ENCODE measurements around the gene SPATA6L.
A peak's percentile ranks its signal among the peaks of the same experiment; 100 is the strongest.
"Not testable (repeated sequence)": the region's sequence is repeated elsewhere in the genome, so short reads cannot be mapped to it uniquely, and the experiment has no call there.

SPATA6L gene

DNA sequence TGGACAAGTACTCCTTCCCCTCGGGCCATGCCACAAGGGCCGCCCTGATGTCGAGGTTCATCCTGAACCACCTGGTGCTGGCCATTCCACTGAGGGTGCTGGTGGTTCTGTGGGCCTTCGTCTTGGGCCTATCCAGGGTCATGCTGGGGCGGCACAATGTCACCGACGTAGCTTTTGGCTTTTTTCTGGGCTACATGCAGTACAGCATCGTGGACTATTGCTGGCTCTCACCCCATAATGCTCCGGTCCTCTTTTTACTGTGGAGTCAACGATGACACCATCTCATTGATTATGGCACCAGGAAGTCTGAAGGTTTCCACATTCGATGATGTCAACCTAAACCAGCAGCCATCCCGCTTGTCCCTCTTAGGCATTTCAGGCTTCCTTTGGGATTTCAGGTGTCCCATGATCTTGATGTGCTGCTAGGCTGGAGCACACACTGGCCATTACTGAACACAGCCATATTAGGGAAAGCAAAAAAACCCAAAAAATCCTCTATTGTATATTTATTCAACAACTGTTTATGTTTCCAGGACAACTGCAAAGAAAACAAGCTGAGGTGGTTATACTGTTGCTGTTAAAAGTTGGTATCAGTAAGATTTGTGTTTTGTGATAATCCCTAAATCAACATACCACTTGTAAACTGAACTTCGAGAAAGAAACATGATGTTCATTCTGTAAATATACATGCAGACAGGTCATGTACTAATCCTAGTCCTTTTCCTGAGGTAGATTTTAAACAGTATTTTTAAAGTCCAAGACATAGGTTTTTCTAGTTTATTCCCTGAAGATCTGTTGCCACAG is 3.1 kb downstream of the SPATA6L start:
- H3K9me3 ChIP-seq (ENCODE audit: control insufficient read depth in 1 of 2, low read length in 2 of 2) = no peaks in the 10 kb centered on the region
- H3K27me3 ChIP-seq (ENCODE audit: control insufficient read depth in 1 of 2, insufficient read depth in 2 of 2, low read length in 2 of 2) = no peaks in the 10 kb centered on the region
- H3K9ac ChIP-seq (ENCODE audit: low read depth in 1 of 2, low read length in 2 of 2) = peak overlapping the region; percentile 72 to 86
- peak overlapping the region; percentile 85 to 87 for H3K4me3 ChIP-seq (ENCODE audit: low read depth in 1 of 2, low read length in 2 of 2)
- peak overlapping the region; percentile 84 for H3K27ac ChIP-seq (ENCODE audit: low read depth, low read length)
- no peaks in the 10 kb centered on the region for H3K36me3 ChIP-seq (ENCODE audit: control insufficient read depth in 1 of 2, insufficient read depth in 2 of 2, low read length in 2 of 2)
- peaks cover 38 to 42% of the 10 kb centered on the region in 2 donors for H3K4me1 ChIP-seq (ENCODE audit: control insufficient read depth in 1 of 2, insufficient read depth in 2 of 2, low read length in 2 of 2)

DNA sequence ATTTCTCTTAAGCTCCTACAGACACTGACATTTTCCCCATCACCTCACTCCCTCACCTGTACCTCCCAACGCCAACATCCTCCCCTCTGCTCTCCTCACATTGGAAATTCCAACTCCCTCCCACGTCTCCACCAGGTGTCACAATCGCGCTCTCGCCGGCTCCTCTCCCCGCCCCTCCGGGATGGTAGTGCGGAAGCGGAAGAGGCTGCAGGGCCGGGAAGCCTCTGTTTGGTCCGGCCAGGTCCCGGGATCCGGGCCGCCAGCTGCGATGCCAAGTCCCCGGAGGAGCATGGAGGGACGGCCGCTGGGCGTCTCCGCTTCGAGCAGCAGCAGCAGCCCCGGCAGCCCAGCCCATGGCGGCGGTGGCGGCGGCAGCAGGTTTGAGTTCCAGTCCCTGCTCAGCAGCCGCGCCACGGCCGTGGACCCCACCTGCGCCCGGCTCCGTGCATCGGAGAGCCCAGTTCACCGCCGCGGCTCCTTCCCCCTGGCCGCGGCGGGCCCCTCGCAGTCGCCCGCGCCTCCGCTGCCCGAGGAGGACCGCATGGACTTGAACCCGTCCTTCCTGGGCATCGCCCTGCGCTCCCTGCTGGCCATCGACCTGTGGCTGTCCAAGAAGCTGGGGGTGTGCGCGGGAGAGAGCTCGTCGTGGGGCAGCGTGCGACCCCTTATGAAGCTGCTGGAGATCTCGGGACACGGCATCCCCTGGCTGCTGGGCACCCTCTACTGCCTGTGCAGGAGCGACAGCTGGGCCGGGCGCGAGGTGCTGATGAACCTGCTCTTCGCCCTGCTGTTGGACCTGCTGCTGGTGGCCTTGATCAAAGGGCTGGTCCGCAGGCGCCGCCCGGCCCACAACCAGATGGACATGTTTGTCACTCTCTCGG is 3.9 kb downstream of the SPATA6L start, which contains the start of gene PLPP6:
Gene PLPP6 (plus strand): TSS at position 187 of the 881 bp plus-strand sequence. CDS start 82 bp downstream, at position 269.
- no peaks in the 10 kb centered on the region for H3K9me3 ChIP-seq (ENCODE audit: control insufficient read depth in 1 of 2, low read length in 2 of 2)
- H3K4me1 ChIP-seq (ENCODE audit: control insufficient read depth in 1 of 2, insufficient read depth in 2 of 2, low read length in 2 of 2) = peaks cover 38 to 42% of the 10 kb centered on the region in 2 donors
- H3K4me3 ChIP-seq (ENCODE audit: low read depth in 1 of 2, low read length in 2 of 2) = peak within 1 kb of the TSS; percentile 85 to 87
- H3K36me3 ChIP-seq (ENCODE audit: control insufficient read depth in 1 of 2, insufficient read depth in 2 of 2, low read length in 2 of 2) = no peaks in the 10 kb centered on the region
- H3K27ac ChIP-seq (ENCODE audit: low read depth, low read length) = peak within 1 kb of the TSS; percentile 84
- peak within 1 kb of the TSS; percentile 72 to 86 for H3K9ac ChIP-seq (ENCODE audit: low read depth in 1 of 2, low read length in 2 of 2)
- no peaks in the 10 kb centered on the region for H3K27me3 ChIP-seq (ENCODE audit: control insufficient read depth in 1 of 2, insufficient read depth in 2 of 2, low read length in 2 of 2)

DNA sequence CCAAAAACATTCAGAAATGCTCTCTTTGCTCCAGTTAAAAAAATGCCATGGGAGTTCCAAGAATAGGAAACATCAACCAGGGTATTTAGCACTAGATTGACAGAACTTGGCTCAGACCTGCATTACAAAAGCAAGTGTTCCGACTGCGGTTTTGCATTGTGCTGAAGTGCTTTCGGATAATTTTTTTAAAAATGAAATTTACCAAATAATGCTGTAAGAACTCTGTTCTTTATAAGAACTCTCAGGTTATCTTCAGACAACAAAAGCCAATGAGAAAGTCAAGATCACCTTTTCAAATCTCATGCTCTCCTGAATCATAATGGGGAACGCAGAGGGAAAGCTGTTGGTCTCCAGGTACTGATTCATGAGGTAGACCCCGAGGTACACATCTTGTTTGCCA is 4.7 kb downstream of the SPATA6L start:
- Histone ChIP-seq H3K27ac (ENCODE audit: low read depth, low read length) (no peak overlapping the region), H3K9me3 (ENCODE audit: control insufficient read depth in 1 of 2, low read length in 2 of 2) (no peaks in the 10 kb centered on the region), H3K36me3 (ENCODE audit: control insufficient read depth in 1 of 2, insufficient read depth in 2 of 2, low read length in 2 of 2) (peaks cover 0 to 2% of the 10 kb centered on the region in 2 donors), H3K4me3 (ENCODE audit: low read depth in 1 of 2, low read length in 2 of 2) (peak overlapping the region; percentile 85 to 87), H3K9ac (ENCODE audit: low read depth in 1 of 2, low read length in 2 of 2) (peak overlapping the region; percentile 72 to 86), H3K4me1 (ENCODE audit: control insufficient read depth in 1 of 2, insufficient read depth in 2 of 2, low read length in 2 of 2) (peaks cover 34 to 36% of the 10 kb centered on the region in 2 donors), H3K27me3 (ENCODE audit: control insufficient read depth in 1 of 2, insufficient read depth in 2 of 2, low read length in 2 of 2) (no peaks in the 10 kb centered on the region)

- Histone ChIP-seq H3K27ac (ENCODE audit: low read depth, low read length) (no peak overlapping the region), H3K27me3 (ENCODE audit: control insufficient read depth in 1 of 2, insufficient read depth in 2 of 2, low read length in 2 of 2) (no peaks in the 10 kb centered on the region), H3K36me3 (ENCODE audit: control insufficient read depth in 1 of 2, insufficient read depth in 2 of 2, low read length in 2 of 2) (peaks cover 0 to 6% of the 10 kb centered on the region in 2 donors), H3K9ac (ENCODE audit: low read depth in 1 of 2, low read length in 2 of 2) (no peak overlapping the region), H3K4me1 (ENCODE audit: control insufficient read depth in 1 of 2, insufficient read depth in 2 of 2, low read length in 2 of 2) (peaks cover 31 to 36% of the 10 kb centered on the region in 2 donors), H3K9me3 (ENCODE audit: control insufficient read depth in 1 of 2, low read length in 2 of 2) (no peaks in the 10 kb centered on the region), H3K4me3 (ENCODE audit: low read depth in 1 of 2, low read length in 2 of 2) (no peak overlapping the region)
Measured at GRCh38 chr9:4661165-4661564, 5.1 kb downstream of the SPATA6L start.

- H3K4me3 ChIP-seq (ENCODE audit: low read depth in 1 of 2, low read length in 2 of 2); H3K9me3 ChIP-seq (ENCODE audit: control insufficient read depth in 1 of 2, low read length in 2 of 2); H3K36me3 ChIP-seq (ENCODE audit: control insufficient read depth in 1 of 2, insufficient read depth in 2 of 2, low read length in 2 of 2); H3K27me3 ChIP-seq (ENCODE audit: control insufficient read depth in 1 of 2, insufficient read depth in 2 of 2, low read length in 2 of 2); H3K9ac ChIP-seq (ENCODE audit: low read depth in 1 of 2, low read length in 2 of 2); H3K27ac ChIP-seq (ENCODE audit: low read depth, low read length): not testable (repeated sequence)
- H3K4me1 ChIP-seq (ENCODE audit: control insufficient read depth in 1 of 2, insufficient read depth in 2 of 2, low read length in 2 of 2) = peaks cover 28 to 35% of the 10 kb centered on the region in 2 donors
Measured at GRCh38 chr9:4660665-4661064, 5.6 kb downstream of the SPATA6L start.

DNA sequence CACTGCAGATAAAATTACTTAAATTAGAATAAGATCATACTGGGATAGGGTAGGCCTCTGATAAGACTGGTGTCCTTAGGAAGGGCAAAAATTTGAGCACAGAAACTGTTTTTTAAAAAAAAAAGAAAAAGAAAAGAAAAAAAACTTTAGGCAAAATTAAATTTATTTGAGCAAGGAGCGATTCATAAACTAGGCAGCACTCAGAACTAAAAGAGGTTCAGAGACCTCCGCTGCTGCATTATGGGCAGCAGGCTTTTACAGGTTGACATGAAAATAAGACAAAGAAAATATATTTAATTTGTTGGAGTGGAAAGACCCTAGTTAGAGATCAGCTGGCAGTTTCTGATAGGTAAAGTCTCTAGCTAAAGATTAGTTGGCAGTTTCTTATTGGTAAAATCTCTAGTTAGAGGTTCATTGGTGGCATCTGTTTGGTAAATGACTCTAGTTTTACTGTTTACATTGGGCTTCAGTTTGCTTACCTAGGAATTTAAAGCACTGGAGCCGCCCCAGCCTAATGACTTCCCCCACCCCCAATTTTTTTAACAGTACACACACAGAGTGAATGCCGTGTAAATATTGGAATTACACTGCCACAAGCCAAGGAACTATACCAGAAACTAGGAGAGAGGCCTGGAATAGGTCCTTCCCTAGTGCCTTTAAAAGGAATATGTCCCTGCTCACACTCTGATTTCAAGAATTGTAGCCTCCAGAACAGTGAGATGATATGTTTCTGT is 8.7 kb downstream of the SPATA6L start:
- peaks cover under 1 to 5% of the 10 kb centered on the region in 2 donors for H3K4me1 ChIP-seq (ENCODE audit: control insufficient read depth in 1 of 2, insufficient read depth in 2 of 2, low read length in 2 of 2)
- H3K27me3 ChIP-seq (ENCODE audit: control insufficient read depth in 1 of 2, insufficient read depth in 2 of 2, low read length in 2 of 2) = no peaks in the 10 kb centered on the region
- no peaks in the 10 kb centered on the region for H3K9me3 ChIP-seq (ENCODE audit: control insufficient read depth in 1 of 2, low read length in 2 of 2)
- no peak overlapping the region for H3K27ac ChIP-seq (ENCODE audit: low read depth, low read length)
- H3K4me3 ChIP-seq (ENCODE audit: low read depth in 1 of 2, low read length in 2 of 2) = no peak overlapping the region
- peaks cover 0 to 15% of the 10 kb centered on the region in 2 donors for H3K36me3 ChIP-seq (ENCODE audit: control insufficient read depth in 1 of 2, insufficient read depth in 2 of 2, low read length in 2 of 2)
- H3K9ac ChIP-seq (ENCODE audit: low read depth in 1 of 2, low read length in 2 of 2) = no peak overlapping the region

GRCh38 chr9:4656621-4657020 is 9.7 kb downstream of the SPATA6L start:
- Histone ChIP-seq H3K9me3 (ENCODE audit: control insufficient read depth in 1 of 2, low read length in 2 of 2) (no peaks in the 10 kb centered on the region), H3K27me3 (ENCODE audit: control insufficient read depth in 1 of 2, insufficient read depth in 2 of 2, low read length in 2 of 2) (no peaks in the 10 kb centered on the region), H3K36me3 (ENCODE audit: control insufficient read depth in 1 of 2, insufficient read depth in 2 of 2, low read length in 2 of 2) (peaks cover 0 to 15% of the 10 kb centered on the region in 2 donors), H3K4me3 (ENCODE audit: low read depth in 1 of 2, low read length in 2 of 2) (no peak overlapping the region), H3K4me1 (ENCODE audit: control insufficient read depth in 1 of 2, insufficient read depth in 2 of 2, low read length in 2 of 2) (peaks cover 0 to 3% of the 10 kb centered on the region in 2 donors), H3K27ac (ENCODE audit: low read depth, low read length) (no peak overlapping the region), H3K9ac (ENCODE audit: low read depth in 1 of 2, low read length in 2 of 2) (no peak overlapping the region)

DNA sequence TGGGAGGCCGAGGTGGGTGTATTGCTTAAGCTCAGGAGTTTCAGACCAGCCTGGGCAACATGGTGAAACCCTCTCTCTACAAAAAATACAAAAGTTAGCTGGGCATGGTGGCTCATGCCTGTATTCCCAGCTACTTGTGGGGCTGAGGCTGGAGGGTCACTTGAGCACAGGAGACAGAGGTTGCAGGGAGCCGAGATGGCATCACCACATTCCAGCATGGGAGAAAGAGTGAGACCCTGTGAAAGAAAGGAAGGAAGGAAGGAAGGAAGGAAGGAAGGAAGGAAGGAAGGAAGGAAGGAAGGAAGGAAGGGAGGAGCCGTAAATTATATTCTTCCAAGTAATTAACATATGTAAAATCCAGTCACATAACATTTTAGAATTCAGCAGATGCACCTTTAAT is 10.1 kb downstream of the SPATA6L start:
- peaks cover 0 to 15% of the 10 kb centered on the region in 2 donors for H3K36me3 ChIP-seq (ENCODE audit: control insufficient read depth in 1 of 2, insufficient read depth in 2 of 2, low read length in 2 of 2)
- H3K27ac ChIP-seq (ENCODE audit: low read depth, low read length); H3K4me3 ChIP-seq (ENCODE audit: low read depth in 1 of 2, low read length in 2 of 2); H3K4me1 ChIP-seq (ENCODE audit: control insufficient read depth in 1 of 2, insufficient read depth in 2 of 2, low read length in 2 of 2); H3K27me3 ChIP-seq (ENCODE audit: control insufficient read depth in 1 of 2, insufficient read depth in 2 of 2, low read length in 2 of 2); H3K9me3 ChIP-seq (ENCODE audit: control insufficient read depth in 1 of 2, low read length in 2 of 2); H3K9ac ChIP-seq (ENCODE audit: low read depth in 1 of 2, low read length in 2 of 2): not testable (repeated sequence)

DNA sequence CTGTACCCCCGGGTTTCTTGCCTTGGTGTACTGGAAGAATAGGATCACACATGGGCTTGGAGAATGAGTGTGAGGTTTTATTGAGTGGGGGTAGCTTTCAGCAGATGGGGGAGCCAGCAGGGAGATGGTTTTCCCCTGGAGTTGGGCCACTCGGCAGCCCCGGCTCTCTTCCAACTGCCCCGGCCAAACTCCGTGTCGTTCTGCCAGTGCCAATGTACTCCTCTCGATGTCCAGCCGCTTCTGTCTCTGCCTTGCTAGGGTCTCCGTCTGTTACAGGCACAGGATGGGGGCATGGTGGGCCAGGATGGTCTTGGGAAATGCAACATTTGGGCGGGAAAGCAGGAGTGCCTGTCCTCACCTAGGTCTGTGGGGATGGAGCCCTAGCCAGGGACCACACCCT is 11.7 kb downstream of the SPATA6L start:
- Histone ChIP-seq H3K4me3 (ENCODE audit: low read depth in 1 of 2, low read length in 2 of 2) (no peak overlapping the region), H3K27ac (ENCODE audit: low read depth, low read length) (no peak overlapping the region), H3K27me3 (ENCODE audit: control insufficient read depth in 1 of 2, insufficient read depth in 2 of 2, low read length in 2 of 2) (no peaks in the 10 kb centered on the region)

More for the DNA sequence above, 11.7 kb downstream of the SPATA6L start:
- Histone ChIP-seq H3K9me3 (ENCODE audit: control insufficient read depth in 1 of 2, low read length in 2 of 2) (no peaks in the 10 kb centered on the region), H3K36me3 (ENCODE audit: control insufficient read depth in 1 of 2, insufficient read depth in 2 of 2, low read length in 2 of 2) (peaks cover 0 to 15% of the 10 kb centered on the region in 2 donors), H3K4me1 (ENCODE audit: control insufficient read depth in 1 of 2, insufficient read depth in 2 of 2, low read length in 2 of 2) (no peaks in the 10 kb centered on the region), H3K9ac (ENCODE audit: low read depth in 1 of 2, low read length in 2 of 2) (no peak overlapping the region)
